Tongue (tissue), 2 donors: ENCODE data around the gene IQGAP3. TPM values are rescaled to one million over a fixed set of nuclear protein-coding genes. Genes with fewer than 3 reads are reported as not detected.

Experiments
- DNase-seq: peaks from one replicate; pipeline ENCODE4 v3.0.0-alpha.2; 2015
- total RNA-seq: library from RNA; depleted of rRNA; stranded (reverse); fragments of >200 nt; gene quantifications from one replicate; pipeline ENCODE4 v1.2.3, GENCODE V29; 2014

Gene IQGAP3
- total RNA-seq, 1 donor from 2014 or later: 10.3 TPM

DNA sequence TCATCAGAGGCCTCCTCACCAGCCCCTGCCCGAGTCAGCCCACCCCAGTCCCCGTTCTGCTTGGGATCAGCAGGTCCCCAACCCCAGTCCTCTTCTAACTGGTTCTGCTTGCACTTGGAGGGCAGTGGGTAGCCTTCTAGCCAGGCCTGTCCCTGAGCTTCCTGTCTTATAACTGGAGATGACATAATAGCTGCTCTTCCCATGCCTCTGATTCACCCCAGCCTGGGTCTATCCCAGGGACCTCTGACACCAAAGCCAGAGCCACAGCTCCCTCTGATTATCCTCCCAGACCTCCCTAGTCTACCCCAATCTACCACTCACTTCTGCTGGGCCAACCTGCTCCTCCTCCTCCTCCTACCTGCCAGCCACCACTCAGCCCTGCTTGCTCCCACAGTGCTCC, 31.4 kb downstream of the IQGAP3 start:
- DNase-seq: no peak

DNA sequence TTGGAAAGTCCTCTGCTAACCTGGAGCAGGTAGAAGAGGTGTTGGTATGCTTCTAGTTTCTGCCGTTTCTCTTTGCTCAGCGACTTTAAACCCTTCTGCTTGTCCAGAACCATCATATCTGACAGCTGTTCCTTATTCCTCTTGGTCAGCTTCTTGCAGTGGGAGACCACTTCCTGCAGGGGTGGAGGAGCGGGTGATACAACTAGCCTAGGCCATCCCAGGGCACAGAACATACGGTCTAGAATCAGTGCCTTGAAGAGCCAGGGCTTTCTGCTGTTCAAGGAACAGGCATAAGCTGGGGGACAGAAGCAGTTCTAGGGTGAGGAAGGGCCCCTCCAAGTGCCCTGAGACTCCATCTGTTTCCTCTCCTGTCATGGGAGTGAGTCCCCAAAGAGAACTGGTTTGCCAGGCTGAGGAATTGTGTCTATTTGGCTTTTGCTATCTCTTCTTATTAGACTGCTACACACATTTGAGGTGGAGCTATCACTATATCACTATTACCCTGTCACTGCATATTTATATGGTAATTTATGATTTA, 32.5 kb downstream of the IQGAP3 start:
- DNase-seq: no peak

DNA sequence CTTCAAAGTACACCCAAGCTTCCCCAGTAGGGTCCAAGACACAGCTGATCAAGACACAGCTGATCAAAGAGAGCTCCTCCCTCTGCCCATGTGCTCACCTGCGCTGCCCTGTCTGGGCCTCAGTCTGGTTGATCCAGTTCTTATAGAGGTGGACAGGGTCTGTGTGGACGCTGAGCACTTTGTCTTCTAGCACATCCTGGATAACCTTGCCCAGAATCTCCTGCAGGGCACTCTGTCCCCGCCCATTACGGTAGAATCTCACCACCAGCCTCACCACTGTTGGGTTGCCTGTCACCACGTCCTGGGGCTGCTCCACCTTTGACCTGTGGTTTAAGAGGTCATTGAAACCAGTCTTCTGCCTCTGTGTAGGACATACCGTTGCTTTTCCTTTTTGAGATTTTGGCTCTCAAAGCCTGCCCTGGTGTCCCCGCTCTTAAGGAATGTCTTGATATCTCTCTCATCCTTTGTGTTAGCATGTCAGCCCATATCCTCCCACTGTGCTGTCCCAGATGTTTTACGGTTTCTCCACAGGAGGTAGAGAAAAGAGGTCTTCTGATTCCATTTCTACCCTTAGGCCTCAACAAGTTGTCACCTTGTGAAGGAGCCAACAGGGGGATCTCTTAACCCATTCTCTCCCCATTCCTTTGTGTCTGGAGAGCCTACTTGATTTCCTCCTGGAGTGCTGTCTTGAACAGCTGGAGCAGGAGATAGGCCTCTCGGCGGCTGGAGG, 33.5 kb downstream of the IQGAP3 start:
- no peak for DNase-seq

DNA sequence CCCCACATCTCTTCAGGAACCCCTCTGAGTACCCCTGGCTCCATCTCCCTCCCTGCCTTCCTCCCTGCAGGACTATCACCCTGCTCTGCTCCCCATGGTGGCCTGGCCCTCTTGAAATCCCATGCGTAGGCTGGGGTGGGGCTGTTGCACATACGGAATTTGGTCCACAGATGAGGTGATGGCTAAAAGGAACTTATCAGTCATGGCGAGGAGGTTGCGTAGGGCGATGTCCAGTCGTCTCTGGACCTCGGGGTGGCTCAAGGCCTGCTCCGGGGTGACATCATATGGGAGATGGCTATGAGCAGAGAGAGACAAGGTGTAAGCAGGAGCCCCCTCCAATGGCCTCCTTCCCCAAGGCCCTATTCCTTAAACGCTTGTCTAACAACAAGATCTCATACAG, 35.3 kb downstream of the IQGAP3 start:
- no peak for DNase-seq

DNA sequence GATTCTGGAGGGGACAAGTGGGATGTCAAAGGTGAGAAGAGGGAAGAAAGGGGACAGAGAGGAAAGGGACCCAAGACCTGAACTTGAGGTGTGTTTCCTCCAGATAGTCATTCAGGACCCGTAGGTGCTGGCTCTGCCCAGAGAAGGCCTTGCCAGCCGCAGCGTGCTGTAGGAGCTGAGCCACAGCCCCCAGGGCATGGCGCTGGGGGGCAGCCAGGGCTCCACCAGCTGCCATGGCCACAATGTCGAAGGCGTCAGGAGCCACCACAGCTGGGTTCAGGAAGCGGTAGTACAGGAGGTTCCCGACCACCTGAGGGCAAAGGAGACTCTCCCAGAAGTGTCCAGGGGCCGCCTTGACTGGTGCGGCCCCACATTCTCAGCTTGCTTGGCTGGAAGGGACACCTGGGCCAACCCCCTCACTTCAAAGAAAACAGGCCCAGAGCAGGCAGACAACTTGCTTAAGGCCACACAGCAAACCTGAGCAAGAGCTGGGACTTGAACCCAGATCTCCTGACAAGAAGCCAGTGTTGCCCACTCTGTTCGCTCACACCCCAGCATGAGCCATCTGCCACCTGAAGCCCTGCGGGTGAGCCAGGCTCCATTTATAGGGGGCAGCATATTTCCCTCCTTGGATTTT, 37.8 kb downstream of the IQGAP3 start:
- no peak for DNase-seq

DNA sequence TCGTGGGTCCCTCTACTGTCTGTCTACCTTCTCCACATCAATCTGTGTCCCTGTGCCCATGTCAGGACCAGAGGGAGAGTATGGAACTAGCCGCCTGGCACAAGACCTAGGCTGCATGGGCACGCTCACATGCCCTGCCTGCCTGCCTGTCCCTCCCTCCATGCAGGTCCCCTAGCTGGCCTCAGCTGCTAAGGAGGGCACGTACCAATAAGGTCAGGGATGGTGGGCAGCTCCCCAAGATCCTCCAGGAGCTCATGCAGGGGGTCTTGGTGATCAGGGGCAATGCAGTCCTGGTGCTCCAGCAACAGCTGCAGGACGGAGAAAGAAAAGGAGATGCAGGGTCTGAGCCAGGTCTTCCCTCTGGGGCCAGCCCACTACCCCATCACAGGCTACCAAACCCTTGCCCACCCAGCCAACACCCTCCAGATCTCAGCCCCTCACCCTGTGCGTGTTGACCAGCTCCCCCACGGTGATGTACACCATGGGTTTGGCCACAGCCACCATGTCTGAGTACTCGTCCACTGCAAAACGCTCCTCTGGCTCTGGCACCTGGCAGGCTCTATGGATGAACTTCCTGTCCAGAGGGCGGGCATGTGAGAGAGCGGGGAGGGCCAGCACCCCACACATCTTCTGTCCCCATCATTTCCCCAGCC, 38.7 kb downstream of the IQGAP3 start:
- DNase-seq: no peak

DNA sequence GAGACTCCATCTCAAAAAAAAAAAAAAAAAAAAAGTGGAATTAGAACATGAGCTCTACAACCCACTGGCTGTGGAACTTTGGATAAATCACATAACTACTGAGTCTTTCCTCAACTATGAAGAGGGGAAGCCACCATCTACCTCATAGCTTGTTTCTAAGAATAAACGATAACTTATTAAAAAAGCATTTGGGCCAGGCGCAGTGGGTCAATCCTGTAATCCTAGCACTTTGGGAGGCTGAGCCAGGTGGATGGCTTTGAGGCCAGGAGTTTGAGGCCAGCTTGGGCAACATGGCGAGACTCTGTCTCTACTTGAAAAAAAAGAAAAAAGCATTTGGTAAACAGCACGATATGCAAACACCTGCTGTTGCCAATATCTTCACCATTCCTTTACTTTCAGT, 40.0 kb downstream of the IQGAP3 start:
- no peak for DNase-seq

DNA sequence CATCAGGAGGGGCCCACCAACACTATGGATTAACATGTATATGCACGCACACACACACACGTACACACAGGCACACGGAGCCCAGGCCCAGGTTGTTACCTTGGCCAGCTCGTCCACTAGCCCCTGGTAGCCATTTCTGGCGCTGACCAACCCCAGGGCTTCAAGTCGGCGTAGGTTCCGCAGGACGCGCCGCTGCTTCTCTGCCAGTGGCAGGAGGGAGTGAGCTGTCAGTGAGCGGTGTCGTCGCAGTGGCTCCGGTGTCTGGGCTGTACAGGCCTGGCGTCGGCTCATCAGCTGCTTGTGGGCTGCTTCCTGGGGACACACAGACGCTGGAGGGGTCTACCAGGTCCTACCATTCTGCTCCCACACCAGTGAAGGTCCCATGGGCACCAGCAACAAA, 42.4 kb downstream of the IQGAP3 start:
- no peak for DNase-seq

GRCh38 chr1:156528875-156529425, 43.4 kb downstream of the IQGAP3 start:
- no peak for DNase-seq

- DNase-seq: no peak
These were observed 44.1 kb downstream of the IQGAP3 start for GRCh38 chr1:156528231-156528630.

- DNase-seq: no peak
These were observed 44.8 kb downstream of the IQGAP3 start for GRCh38 chr1:156527584-156527983.

DNA sequence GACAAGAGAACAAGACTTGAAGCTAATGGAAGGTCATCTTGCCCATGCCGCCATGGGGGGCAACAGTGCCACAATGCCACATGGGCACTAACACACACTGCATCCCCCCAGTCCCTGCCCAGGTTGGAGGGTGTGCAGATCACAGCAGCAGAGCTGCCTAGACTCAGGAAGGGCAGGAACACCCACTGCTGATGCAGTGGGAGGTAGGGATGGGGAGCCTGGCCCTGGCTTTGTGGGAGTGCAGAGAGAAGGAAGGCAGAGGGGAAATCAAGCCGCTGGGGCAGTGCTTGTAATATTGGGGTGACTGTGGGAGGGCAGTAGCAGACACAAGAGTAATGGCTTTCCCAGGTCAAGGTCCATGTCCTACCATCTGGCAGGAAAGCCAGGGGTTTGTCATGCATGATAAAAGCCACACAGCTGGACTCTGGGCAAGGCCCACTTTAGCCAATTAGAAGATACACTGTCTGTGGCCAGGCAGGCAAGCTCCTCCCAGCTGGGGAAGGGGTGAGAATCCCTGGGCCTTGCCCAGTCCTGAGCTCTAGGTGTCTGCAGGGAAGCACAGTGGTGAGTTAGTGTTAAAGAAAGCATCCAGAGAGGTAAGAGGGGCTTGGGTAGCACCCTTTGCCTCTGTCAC, 46.4 kb downstream of the IQGAP3 start:
- DNase-seq: no peak

GRCh38 chr1:156525071-156525501, 47.3 kb downstream of the IQGAP3 start:
- DNase-seq: peak; percentile 33

- DNase-seq: no peak
These were observed 47.9 kb downstream of the IQGAP3 start for GRCh38 chr1:156524481-156524869.

DNA sequence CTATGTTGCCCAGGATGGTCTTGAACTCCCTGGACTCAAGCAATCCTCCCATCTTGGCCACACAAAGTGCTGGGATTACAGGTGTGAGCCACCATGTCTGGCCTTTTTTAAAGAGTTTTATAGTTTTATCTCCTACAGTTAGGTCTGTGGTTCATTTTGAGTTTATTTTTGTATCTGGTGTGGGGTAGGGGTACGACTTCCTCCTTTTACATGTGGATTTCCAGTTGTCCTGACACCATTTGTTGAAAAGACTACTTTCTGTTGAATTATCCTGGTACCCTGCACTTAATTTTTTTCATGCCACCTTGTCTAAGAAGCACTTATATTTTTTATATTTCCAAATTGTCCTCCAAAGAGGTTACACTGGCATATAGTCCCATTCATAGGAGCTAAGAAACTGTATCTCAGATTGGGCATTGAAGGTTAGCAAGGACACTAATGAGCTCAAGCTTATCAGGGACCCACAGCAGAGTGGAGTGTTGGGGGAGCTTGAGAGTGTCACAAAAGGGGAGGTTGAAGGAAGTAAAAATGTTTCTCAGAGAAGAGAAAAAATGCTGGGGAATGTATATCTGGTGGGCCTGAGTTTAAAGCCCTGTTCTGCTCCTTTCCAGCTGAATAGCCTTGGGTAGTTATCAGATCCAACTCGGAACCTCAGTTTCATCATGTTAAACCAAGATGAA, 48.4 kb downstream of the IQGAP3 start:
- DNase-seq: no peak

DNA sequence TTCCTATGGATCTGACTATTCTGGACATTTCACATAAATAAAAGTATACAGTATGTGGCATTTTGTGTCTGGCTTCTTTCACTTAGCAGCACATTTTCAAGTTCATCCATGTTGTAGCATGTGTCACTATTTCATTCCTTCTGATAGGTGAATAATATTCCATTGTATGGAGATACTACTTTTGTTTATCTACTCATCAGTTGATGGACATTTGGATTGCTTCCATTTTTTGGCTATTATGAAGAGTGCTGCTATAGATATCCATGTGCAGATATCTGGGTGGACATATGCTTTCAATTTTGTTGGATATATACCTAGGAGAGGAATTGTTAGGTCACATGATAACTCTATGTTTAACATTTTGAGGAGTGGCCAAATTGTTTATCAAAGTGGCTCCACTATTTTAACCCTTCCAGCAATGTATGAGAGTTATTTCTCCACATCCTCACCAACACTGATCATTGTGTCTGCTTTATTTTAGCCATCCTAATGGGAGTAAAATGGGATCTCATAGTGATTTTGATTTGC, 49.9 kb downstream of the IQGAP3 start:
- no peak for DNase-seq

GRCh38 chr1:156517748-156518147, 54.6 kb downstream of the IQGAP3 start:
- no peak for DNase-seq

DNA sequence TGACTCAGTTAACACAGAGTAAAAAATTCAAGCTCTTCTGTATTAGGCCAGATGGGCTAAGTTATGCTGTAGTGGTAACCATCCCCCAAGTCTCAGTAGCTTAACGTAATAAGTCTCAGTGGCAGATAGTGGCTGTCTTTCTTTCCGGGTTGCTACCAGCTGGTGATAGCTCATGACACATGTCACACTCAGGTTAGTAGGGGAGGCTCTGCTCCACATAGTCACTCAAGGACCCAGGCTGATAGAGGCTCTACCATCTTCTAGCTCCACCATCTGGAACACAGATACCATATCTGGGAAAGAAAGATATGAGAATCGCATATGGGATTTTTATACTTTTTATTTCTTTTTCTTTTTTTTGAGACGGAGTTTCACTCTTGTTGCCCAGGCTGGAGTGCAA, 55.5 kb downstream of the IQGAP3 start:
- DNase-seq: no peak

- no peak for DNase-seq
These were observed 56.4 kb downstream of the IQGAP3 start for GRCh38 chr1:156515956-156516355.

DNA sequence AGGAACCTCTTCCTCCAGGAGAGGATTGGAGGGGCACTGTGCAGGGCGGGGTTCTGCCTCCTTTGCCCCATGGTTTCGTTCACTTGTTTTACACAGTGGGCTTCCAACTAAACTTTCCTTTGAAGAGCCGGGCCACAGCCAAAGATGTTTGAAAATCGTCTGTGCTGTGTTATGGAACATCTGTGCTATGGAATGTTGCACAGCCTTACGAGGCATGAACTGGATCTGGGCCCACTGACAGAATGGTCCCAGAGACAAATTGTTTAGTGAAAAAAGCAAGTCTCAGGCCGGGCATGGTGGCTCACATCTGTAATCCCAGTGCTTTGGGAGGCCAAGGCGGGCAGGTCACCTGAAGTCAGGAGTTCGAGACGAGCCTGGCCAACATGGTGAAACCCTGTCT, 59.2 kb downstream of the IQGAP3 start:
- DNase-seq: no peak

DNA sequence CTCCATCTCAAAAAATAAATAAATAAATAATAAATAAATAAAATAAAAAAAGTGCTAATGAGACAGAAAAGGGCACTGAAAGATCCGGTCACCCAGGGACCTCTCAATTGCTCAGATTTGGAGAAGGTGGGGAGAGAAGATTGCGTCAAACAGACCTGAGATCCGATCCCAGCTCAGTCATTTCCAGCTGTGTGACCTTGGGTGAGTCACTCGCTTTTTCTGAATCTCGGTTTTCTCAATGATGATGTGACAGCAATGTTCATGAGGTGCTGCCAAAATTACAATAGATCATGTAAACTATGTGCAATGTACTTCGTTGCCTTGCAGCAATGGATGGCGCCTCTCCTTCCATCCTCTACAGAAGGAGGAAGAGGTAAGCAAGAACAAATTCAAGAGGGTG, 60.7 kb downstream of the IQGAP3 start:
- DNase-seq: no peak

DNA sequence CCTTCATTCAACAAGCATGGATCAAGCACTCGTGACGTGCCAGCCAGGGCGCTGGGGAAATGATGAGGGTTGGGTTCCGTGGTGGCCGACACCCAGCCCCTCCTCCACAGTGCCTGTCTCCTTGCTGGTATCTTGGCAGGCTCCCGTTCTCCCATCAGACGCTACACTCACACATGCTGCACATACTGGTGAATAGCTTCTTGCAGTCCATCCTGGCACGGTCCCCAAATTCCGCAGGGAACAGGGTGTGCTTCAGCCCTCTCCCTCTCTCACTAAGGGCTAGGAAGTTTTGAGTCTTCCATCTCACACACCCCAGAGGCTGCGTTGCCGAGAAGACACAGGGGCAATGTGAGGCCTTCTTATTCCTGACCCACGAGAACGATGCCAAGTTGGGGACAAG, 61.7 kb downstream of the IQGAP3 start:
- DNase-seq: peak; percentile 72
